Parietal lobe (tissue), 1 donor: ENCODE data around the gene ACO1. TPM values are rescaled to one million over a fixed set of nuclear protein-coding genes. Genes with fewer than 3 reads are reported as not detected.

Experiments used
- total RNA-seq: library from RNA; depleted of rRNA; stranded (reverse); fragments of >200 nt; gene quantifications from one replicate; pipeline ENCODE4 v1.2.3, GENCODE V29; 2014

The ACO1 gene
- 16.9 TPM for total RNA-seq

GRCh38 chr9:32384364-32385151 lies at the start of gene ACO1:
ACO1 (plus strand) TSS chr9:32384643; CDS start chr9:32405507, 20,864 bp downstream.

Other genes with a start within 250 kb of the ACO1 start
- gene RIGI, start 141.6 kb downstream of the ACO1 start, total RNA-seq: 8.5 TPM
- 4.7 TPM for gene SMIM27, start 167.7 kb downstream of the ACO1 start, total RNA-seq
- 36.3 TPM for gene TOPORS, start 167.9 kb downstream of the ACO1 start, total RNA-seq
- gene NDUFB6, start 188.5 kb downstream of the ACO1 start, total RNA-seq: 21.3 TPM